Posterior vena cava (tissue), 2 donors: Measurements from ENCODE around the gene EMC10. TPM values are rescaled to one million over a fixed set of nuclear protein-coding genes. Genes with fewer than 3 reads are reported as not detected.
"Not testable (repeated sequence)": the region's sequence is repeated elsewhere in the genome, so short reads cannot be mapped to it uniquely, and the experiment has no call there.

Experiments used
- DNase-seq: peaks from one replicate; pipeline ENCODE4 v3.0.0-alpha.2; 2020; ENCODE audit warnings: low spot score
- intact Hi-C, 2 donors: fragments of 100-400 bp; cut with DNase I; formaldehyde crosslinking; loops; one replicate each; pipeline versions ENCODE4 v1.14.1 to v1.14.2; 2022 to 2023
- total RNA-seq, 2 donors: library from RNA; stranded (reverse); fragmentation: NEBNext Ultra II Directional; extraction: Animal tissue kit (Norgen Biotek cat#: 25700); gene quantifications; one replicate each; pipeline ENCODE4 v1.2.1, GENCODE V29; 2021
- donor health status: DM: yes; HTN: yes; CAD: no.
- donor health status: DM: yes; HTN: yes; CAD: no.

EMC10 gene
- total RNA-seq, 2 donors from 2014 or later = 60.2 to 87.6 TPM

- intact Hi-C loops = no loop called here
- no peak for DNase-seq
These were observed 26.9 kb upstream of the EMC10 start for GRCh38 chr19:50449236-50449899.

- no peak for DNase-seq
- intact Hi-C loops = no loop called here
These were observed 25.7 kb upstream of the EMC10 start for GRCh38 chr19:50450369-50451222.

GRCh38 chr19:50451223-50451534, 25.1 kb upstream of the EMC10 start:
- no peak for DNase-seq
- intact Hi-C loops = no loop called here

GRCh38 chr19:50453243-50453642, 23.1 kb upstream of the EMC10 start:
- DNase-seq = no peak
- intact Hi-C loops = no loop called here

- no peak for DNase-seq
- intact Hi-C loops = no loop called here
These were observed 20.3 kb upstream of the EMC10 start for GRCh38 chr19:50455992-50456391.

- intact Hi-C loops = no loop called here
These were observed 19.0 kb upstream of the EMC10 start for GRCh38 chr19:50457300-50457699.

GRCh38 chr19:50458396-50459066, 17.8 kb upstream of the EMC10 start:
- intact Hi-C loops = no loop called here
- DNase-seq = no peak

More at GRCh38 chr19:50457300-50457699, 19.0 kb upstream of the EMC10 start:
- no peak for DNase-seq

GRCh38 chr19:50459067-50459456, 17.2 kb upstream of the EMC10 start:
- DNase-seq = no peak
- intact Hi-C loops = no loop called here

- intact Hi-C loops = no loop called here
- no peak for DNase-seq
These were observed 16.7 kb upstream of the EMC10 start for GRCh38 chr19:50459638-50460037.

- intact Hi-C loops = no loop called here
- DNase-seq = no peak
These were observed 16.0 kb upstream of the EMC10 start for GRCh38 chr19:50460161-50460765.

GRCh38 chr19:50461066-50461875, 15.0 kb upstream of the EMC10 start:
- intact Hi-C loops = no loop called here
- no peak for DNase-seq

- DNase-seq = no peak
- intact Hi-C loops = no loop called here
These were observed 13.3 kb upstream of the EMC10 start for GRCh38 chr19:50462970-50463369.

GRCh38 chr19:50464348-50464747, 12.0 kb upstream of the EMC10 start:
- intact Hi-C loops = no loop called here

GRCh38 chr19:50465000-50465399, 11.3 kb upstream of the EMC10 start:
- intact Hi-C loops = no loop called here

More at GRCh38 chr19:50464348-50464747, 12.0 kb upstream of the EMC10 start:
- no peak for DNase-seq

GRCh38 chr19:50465986-50466705, 10.2 kb upstream of the EMC10 start:
- intact Hi-C loops = no loop called here
- no peak for DNase-seq

More at GRCh38 chr19:50465000-50465399, 11.3 kb upstream of the EMC10 start:
- DNase-seq = no peak

GRCh38 chr19:50466706-50467039, 9.6 kb upstream of the EMC10 start:
- intact Hi-C loops = no loop called here
- DNase-seq = no peak

- no peak for DNase-seq
- intact Hi-C loops = no loop called here
These were observed 8.7 kb upstream of the EMC10 start for GRCh38 chr19:50467566-50467965.

GRCh38 chr19:50468818-50469217, 7.5 kb upstream of the EMC10 start:
- intact Hi-C loops = no loop called here
- DNase-seq = no peak

- DNase-seq, intact Hi-C loops: not testable (repeated sequence)
These were observed 3.0 kb upstream of the EMC10 start for GRCh38 chr19:50473336-50473735.
